ENCODE data around the gene LONP1.

DNA sequence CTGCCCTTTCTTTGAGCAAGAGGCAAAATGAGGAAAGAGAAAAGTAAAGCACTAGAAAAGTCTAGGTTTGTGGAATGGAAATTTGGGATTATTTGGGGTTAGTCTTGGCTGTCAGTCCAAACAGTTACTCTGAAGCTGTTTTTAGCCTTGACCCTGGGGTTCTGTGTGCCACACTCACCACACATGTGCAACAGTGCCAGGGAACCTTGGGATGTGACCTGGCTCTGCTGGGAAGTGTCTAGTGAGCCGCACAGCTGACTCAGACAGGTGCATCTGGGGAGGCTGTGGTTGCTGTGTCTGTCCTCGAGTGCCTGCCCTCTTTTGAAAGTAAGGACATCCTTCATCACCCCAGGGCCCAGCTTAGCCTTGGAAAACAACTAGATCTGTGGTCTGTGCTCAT, 55.4 kb downstream of the LONP1 start:
- TF ChIP-seq, protein P1, sequence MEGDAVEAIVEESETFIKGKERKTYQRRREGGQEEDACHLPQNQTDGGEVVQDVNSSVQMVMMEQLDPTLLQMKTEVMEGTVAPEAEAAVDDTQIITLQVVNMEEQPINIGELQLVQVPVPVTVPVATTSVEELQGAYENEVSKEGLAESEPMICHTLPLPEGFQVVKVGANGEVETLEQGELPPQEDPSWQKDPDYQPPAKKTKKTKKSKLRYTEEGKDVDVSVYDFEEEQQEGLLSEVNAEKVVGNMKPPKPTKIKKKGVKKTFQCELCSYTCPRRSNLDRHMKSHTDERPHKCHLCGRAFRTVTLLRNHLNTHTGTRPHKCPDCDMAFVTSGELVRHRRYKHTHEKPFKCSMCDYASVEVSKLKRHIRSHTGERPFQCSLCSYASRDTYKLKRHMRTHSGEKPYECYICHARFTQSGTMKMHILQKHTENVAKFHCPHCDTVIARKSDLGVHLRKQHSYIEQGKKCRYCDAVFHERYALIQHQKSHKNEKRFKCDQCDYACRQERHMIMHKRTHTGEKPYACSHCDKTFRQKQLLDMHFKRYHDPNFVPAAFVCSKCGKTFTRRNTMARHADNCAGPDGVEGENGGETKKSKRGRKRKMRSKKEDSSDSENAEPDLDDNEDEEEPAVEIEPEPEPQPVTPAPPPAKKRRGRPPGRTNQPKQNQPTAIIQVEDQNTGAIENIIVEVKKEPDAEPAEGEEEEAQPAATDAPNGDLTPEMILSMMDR (IDR thresholded peaks at IDR 0.05; ENCODE audit: low read depth, low read length, missing input control): no peak
- TF ChIP-seq FOXA1 (IDR thresholded peaks at IDR 0.05) (no peak), RAD21 (IDR thresholded peaks at IDR 0.05) (no peak), EGR1 (IDR thresholded peaks at IDR 0.05; ENCODE audit: low read depth in 2 of 2) (no peak), TAF1 (conservative IDR thresholded peaks at IDR 0.05) (no peak), GABPA (IDR thresholded peaks at IDR 0.05 in 1 of 2, conservative IDR thresholded peaks at IDR 0.05 in 1 of 2) (no peak), RXRA (IDR thresholded peaks at IDR 0.05) (peak; percentile 65 to 77), YY1 (IDR thresholded peaks at IDR 0.05) (no peak), NR2F2 (IDR thresholded peaks at IDR 0.05) (no peak)

All from liver (tissue), 3 donors.